GM21447 (cell line): ENCODE results near the gene SMYD2.

Experiments used
- ATAC-seq: cut with Tn5 transposase; IDR thresholded peaks from one replicate; pipeline ENCODE4 v1.9.1; 2021; ENCODE audit not compliant: unreplicated experiment

SMYD2 gene, protein sequence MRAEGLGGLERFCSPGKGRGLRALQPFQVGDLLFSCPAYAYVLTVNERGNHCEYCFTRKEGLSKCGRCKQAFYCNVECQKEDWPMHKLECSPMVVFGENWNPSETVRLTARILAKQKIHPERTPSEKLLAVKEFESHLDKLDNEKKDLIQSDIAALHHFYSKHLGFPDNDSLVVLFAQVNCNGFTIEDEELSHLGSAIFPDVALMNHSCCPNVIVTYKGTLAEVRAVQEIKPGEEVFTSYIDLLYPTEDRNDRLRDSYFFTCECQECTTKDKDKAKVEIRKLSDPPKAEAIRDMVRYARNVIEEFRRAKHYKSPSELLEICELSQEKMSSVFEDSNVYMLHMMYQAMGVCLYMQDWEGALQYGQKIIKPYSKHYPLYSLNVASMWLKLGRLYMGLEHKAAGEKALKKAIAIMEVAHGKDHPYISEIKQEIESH

DNA sequence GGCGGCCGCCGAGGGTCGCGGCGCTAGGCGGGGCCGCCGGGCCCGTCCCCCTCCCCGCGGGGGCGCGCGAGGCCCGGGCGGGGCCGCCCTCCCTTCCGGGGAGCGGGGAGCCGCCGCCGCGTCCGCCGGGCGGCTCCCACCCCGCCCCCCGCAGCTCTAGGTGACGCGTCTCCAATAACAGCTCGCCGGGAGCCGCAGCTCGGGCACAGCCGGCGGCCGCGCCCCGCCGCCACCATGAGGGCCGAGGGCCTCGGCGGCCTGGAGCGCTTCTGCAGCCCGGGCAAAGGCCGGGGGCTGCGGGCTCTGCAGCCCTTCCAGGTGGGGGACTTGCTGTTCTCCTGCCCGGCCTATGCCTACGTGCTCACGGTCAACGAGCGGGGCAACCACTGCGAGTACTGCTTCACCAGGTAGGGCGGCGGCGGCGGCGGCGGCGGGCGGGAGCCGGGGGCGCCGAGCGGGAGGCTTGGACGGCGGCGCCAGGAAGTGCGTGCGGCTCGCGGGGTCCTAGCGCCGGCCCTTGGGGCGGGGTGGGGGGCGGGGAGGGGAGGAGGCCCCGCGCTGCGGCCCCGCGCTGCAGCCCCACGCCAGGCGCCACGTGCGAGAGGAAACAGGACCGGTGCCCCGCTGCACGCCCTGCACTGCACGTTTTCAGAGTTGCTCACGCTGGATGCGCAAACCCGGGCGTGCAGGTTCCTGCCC lies at the start of gene SMYD2:
Gene SMYD2, plus strand, starts transcription at position 139 of the 699 bp plus-strand sequence. Its CDS starts 96 bp downstream, at position 235.
- peak; percentile 70 for ATAC-seq

GRCh38 chr1:214233856-214234634 lies 46.9 kb upstream of the SMYD2 start:
- no peak for ATAC-seq

- no peak for ATAC-seq
Observed at GRCh38 chr1:214234635-214235025, 46.3 kb upstream of the SMYD2 start.

DNA sequence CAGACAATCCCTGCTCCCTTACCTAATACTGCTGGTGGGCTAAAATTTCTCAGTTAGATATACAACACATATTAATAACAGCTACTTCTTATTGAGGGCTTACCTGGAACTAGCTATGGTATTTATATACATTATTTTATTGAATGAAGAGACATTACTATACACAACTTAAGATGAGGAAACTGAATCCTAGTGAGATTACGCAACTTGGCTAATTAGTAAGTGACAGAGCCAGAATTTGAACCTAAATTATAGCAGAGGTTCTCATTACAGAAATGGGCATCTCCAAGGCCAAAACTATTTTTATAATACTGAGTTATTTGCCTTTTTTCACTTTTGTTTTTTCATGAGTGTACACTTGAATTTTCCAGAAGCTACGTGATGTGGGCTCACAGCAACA lies 44.5 kb upstream of the SMYD2 start:
- no peak for ATAC-seq

- ATAC-seq, result no peak
Observed at GRCh38 chr1:214241060-214241459, 39.9 kb upstream of the SMYD2 start.

GRCh38 chr1:214244252-214244651 lies 36.7 kb upstream of the SMYD2 start:
- no peak for ATAC-seq

GRCh38 chr1:214244841-214245240 lies 36.1 kb upstream of the SMYD2 start:
- ATAC-seq, result no peak

DNA sequence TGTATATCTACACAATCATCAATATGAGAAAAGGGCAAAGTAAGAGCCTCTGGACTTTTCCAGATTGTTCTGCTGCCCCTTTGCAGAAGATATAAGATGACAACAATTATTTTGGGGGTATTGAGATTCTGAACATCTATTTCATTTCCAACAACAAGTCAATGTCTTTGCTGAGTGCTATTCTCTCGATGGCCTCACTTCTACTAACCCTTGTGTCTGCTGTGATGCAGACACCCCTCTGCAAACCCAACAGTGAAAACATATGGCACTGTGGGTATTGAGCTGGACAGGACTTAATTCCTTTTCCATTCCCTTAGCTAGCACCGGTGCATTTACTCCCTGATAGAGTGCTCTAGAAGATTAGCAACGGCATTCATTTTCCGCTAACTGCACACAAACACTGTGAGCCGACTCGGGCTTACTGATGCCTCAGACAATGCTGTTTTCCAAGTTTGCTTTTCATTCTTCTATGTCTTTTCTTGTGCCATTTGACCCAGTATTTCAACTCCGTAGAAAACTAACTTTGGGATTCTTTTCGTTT lies 33.4 kb upstream of the SMYD2 start:
- no peak for ATAC-seq

DNA sequence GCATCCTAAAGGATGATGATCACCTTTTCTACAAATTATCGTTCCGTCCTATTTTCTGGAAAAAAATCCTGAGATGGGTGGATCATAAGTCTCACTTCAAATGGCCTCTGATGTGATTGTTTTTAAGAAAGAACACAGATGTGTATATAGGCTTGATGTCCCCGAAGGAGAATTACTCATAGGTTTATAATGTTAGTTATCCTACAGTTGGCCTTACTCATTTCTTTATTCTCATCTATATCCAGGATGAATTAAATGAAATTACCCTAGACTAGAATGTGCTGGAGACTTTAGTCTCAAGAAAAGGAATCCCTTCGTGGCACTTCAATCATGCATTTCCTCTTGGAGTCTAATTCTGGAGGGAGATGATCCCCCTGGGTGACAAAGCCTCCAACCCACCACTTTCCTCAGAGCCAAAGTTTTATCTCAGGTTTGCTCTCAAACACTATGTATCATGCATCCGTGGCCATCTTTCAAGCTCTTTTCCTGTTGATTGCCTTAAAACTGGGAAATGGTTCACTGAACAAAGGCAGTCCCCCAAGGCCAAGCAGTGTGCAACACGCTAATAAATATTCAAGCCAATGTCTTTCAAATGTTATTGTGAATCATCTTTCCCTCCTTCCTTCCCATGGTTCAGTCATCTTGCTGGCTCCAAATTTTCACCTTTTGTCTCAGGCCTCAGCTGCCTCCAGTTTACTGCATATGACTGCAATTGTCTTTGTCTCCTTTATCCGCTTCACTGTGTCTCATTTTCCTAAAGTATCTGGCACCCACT lies 32.5 kb upstream of the SMYD2 start:
- no peak for ATAC-seq

- no peak for ATAC-seq
Observed at GRCh38 chr1:214249651-214250050, 31.3 kb upstream of the SMYD2 start.

GRCh38 chr1:214251354-214251753 lies 29.6 kb upstream of the SMYD2 start:
- ATAC-seq, result no peak

DNA sequence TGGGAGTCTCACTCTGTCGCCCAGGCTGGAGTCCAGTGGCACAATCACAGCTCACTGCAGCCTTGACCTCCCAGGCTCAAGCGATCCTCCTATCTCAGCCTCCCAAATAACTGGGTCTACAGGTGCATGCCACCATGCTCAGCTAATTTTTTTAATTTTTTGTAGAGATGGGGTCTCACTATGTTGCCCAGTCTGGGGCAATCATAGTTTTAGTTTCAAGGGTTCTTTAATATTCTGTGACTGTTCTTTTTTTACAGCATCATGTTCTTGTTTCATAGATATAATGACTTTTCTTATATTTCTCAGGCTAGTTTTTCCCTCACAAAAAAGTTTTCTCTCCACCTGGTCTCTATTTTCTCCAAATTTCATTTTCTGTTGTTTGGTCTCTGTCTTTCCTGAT lies 25.4 kb upstream of the SMYD2 start:
- ATAC-seq, result no peak

GRCh38 chr1:214259353-214259977 lies 21.5 kb upstream of the SMYD2 start:
- peak; percentile 58 for ATAC-seq

DNA sequence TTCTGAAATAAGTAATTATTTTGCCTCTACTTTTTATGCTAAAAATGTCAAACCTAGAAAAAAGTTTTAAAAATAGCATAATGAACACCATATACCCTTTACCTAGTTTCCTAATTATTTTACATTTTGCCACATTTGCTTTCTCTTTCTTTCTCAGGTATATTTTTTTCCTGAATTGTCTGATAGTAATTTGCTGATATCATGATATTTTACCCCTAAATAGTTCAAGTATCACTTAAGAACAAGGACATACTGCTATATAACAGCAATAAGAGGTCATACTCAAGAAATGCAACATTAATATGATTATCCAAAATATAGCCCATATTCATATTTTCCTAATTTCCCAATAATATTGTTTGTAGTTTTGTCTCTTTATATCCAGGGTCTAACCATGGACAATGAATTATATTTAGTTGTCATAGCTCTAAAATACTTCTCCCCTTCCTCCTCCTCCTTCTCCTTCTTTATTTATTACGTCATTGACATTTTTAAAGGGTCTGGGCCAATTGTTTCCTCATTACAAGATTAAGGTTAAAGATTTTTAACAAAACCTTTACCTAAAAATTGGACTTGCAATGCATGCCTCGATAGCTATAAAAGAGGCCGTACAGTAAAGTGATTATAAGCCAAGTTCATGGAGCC lies 20.3 kb upstream of the SMYD2 start:
- no peak for ATAC-seq

- ATAC-seq, result peak; percentile 90
Observed at GRCh38 chr1:214261206-214262123, 19.5 kb upstream of the SMYD2 start.

DNA sequence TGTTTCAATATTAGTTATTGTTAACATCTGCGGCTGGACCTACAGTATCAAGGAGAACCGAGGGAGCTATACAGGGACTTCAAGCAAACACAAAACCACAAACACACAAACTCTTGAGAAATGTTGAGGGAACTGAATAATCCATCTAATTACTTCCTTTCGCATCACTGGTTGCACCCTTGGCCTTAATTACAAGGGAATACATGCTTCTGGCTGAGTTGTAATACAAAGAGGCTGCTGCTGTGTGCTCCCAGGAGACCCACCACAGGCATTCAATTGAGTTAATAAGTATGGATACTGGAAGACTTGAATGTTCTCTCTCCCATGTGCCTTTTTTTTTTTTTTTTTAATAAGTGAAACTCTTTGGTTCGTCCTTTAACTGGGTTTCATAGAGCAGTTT lies 16.8 kb upstream of the SMYD2 start:
- no peak for ATAC-seq

GRCh38 chr1:214264976-214265375 lies 16.0 kb upstream of the SMYD2 start:
- no peak for ATAC-seq

DNA sequence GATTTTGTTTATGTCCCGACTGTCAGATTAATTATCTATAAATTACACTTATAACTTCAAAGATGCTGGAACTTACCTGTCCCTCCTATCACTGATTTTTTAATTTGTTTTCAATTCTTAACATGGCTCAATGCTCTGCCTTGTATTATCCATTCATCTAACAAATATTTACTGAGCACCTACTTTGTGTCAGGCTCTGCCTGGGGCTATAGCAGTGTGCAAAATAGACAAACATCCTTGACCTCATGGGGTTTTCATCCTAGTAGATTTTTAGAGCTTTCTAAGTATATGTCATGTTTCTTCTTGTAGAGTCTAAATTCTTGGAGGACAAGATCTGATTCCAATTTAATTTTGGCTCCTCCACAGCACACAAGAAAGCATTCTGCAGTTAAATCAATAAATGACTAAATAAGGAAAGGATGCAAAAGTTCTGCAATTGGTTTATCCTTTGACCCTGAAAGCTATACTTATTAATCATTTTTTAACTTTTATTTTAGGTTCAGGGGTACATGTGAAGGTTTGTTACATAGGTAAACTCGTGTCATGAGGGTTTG lies 10.8 kb upstream of the SMYD2 start:
- ATAC-seq, result no peak
